Adrenal gland (tissue), 5 donors: ENCODE results near the gene WWC2.

ENCODE experiments used
- CTCF ChIP-seq, 6 experiments: fragments of 450-650 bp in 4 of 6; fragments of 200-600 bp in 2 of 6; sonication (generic) in 1 of 6; IDR thresholded peaks; 1 replicate in 5 of 6; 2 replicates in 1 of 6; pipeline versions ENCODE4 v1.5.1 to v1.8.0; 2016 to 2021; ENCODE audit warnings: antibody characterized with exemption in 6 of 6, mild to moderate bottlenecking in 2 of 6, moderate library complexity in 1 of 6
- POLR2A ChIP-seq, 2 donors: fragments of 450-650 bp; IDR thresholded peaks; one replicate each; pipeline ENCODE4 v1.6.1; 2017; ENCODE audit warnings: antibody characterized with exemption in 2 of 2, mild to moderate bottlenecking in 2 of 2, moderate library complexity in 1 of 2
- donor health status: DM: no; HTN: no; CAD: no.

DNA sequence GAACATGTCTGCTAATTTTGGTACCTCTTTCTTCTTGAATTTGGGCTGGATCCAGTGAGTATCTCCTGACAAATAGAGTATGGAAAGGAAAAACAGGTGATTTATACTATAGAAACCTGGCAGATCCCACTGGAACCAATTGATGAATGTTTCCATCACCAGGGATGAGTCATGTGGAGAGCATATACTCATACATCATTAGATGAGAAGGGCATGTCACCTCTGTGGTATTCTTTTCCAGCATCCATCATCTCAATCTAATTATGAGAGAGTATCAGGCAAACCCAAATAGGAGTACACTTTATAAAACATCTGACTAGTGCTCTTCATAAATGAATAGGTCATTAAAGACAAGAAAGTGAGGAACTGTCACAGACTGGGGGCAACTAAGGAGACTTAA is 130.3 kb downstream of the WWC2 start:
- TF ChIP-seq CTCF (IDR thresholded peaks at IDR 0.05) = no peak
- no peak for TF ChIP-seq POLR2A (IDR thresholded peaks at IDR 0.05)
